ENCODE data around the gene LPAR1.

LPAR1 gene

GRCh38 chr9:110933350-110934001, 104.8 kb downstream of the LPAR1 start:
- DNase-seq (ENCODE audit: extremely low read depth, insufficient read length): peak; percentile 65
- no peak for TF ChIP-seq CTCF (IDR thresholded peaks at IDR 0.05; ENCODE audit: insufficient read depth, low read length, poor library complexity, severe bottlenecking)
- no peak overlapping the region for H3K4me3 ChIP-seq (replicated peaks; ENCODE audit: low read depth, low read length)
- H3K27me3 ChIP-seq (replicated peaks; ENCODE audit: control insufficient read depth, insufficient read depth, low read length): no peaks in the 10 kb centered on the region
- H3K36me3 ChIP-seq (ENCODE audit: control insufficient read depth, insufficient read depth, low read length): no peaks in the 10 kb centered on the region

GRCh38 chr9:110932863-110933262, 105.4 kb downstream of the LPAR1 start:
- DNase-seq (ENCODE audit: extremely low read depth, insufficient read length): no peak
- H3K27me3 ChIP-seq (replicated peaks; ENCODE audit: control insufficient read depth, insufficient read depth, low read length): no peaks in the 10 kb centered on the region
- no peaks in the 10 kb centered on the region for H3K36me3 ChIP-seq (ENCODE audit: control insufficient read depth, insufficient read depth, low read length)
- no peak overlapping the region for H3K4me3 ChIP-seq (replicated peaks; ENCODE audit: low read depth, low read length)
- TF ChIP-seq CTCF (IDR thresholded peaks at IDR 0.05; ENCODE audit: insufficient read depth, low read length, poor library complexity, severe bottlenecking): no peak

- no peak for TF ChIP-seq CTCF (IDR thresholded peaks at IDR 0.05; ENCODE audit: insufficient read depth, low read length, poor library complexity, severe bottlenecking)
Observed at GRCh38 chr9:110928599-110928998, 109.7 kb downstream of the LPAR1 start.

GRCh38 chr9:110926828-110927487, 111.3 kb downstream of the LPAR1 start:
- no peak for DNase-seq (ENCODE audit: extremely low read depth, insufficient read length)
- TF ChIP-seq CTCF (IDR thresholded peaks at IDR 0.05; ENCODE audit: insufficient read depth, low read length, poor library complexity, severe bottlenecking): no peak
- no peaks in the 10 kb centered on the region for H3K36me3 ChIP-seq (ENCODE audit: control insufficient read depth, insufficient read depth, low read length)

More at GRCh38 chr9:110928599-110928998, 109.7 kb downstream of the LPAR1 start:
- H3K36me3 ChIP-seq (ENCODE audit: control insufficient read depth, insufficient read depth, low read length): no peaks in the 10 kb centered on the region
- H3K27me3 ChIP-seq (replicated peaks; ENCODE audit: control insufficient read depth, insufficient read depth, low read length): no peaks in the 10 kb centered on the region
- no peak for DNase-seq (ENCODE audit: extremely low read depth, insufficient read length)
- no peak overlapping the region for H3K4me3 ChIP-seq (replicated peaks; ENCODE audit: low read depth, low read length)

GRCh38 chr9:110923601-110924000, 114.7 kb downstream of the LPAR1 start:
- H3K36me3 ChIP-seq (ENCODE audit: control insufficient read depth, insufficient read depth, low read length): no peaks in the 10 kb centered on the region
- DNase-seq (ENCODE audit: extremely low read depth, insufficient read length): no peak
- H3K4me3 ChIP-seq (replicated peaks; ENCODE audit: low read depth, low read length): no peak overlapping the region
- no peaks in the 10 kb centered on the region for H3K27me3 ChIP-seq (replicated peaks; ENCODE audit: control insufficient read depth, insufficient read depth, low read length)
- no peak for TF ChIP-seq CTCF (IDR thresholded peaks at IDR 0.05; ENCODE audit: insufficient read depth, low read length, poor library complexity, severe bottlenecking)

More at GRCh38 chr9:110926828-110927487, 111.3 kb downstream of the LPAR1 start:
- Histone ChIP-seq H3K4me3 (replicated peaks; ENCODE audit: low read depth, low read length) (no peak overlapping the region), H3K27me3 (replicated peaks; ENCODE audit: control insufficient read depth, insufficient read depth, low read length) (no peaks in the 10 kb centered on the region)

Measured in GM06990 (cell line).